Activated CD4-positive, alpha-beta T cell treated with anti-CD3 and anti-CD28 coated beads, Interleukin-2, amount 50 U/mL, for 48 hours (primary cell): Measurements from ENCODE around the gene EHD1.
"Not testable (repeated sequence)": the region's sequence is repeated elsewhere in the genome, so short reads cannot be mapped to it uniquely, and the experiment has no call there.

Experiments
- DNase-seq, 2 experiments: peaks; one replicate each; pipeline ENCODE4 v3.0.0-alpha.2; 2020

The EHD1 gene

GRCh38 chr11:64823568-64824119, 54.8 kb downstream of the EHD1 start:
- no peak for DNase-seq

DNA sequence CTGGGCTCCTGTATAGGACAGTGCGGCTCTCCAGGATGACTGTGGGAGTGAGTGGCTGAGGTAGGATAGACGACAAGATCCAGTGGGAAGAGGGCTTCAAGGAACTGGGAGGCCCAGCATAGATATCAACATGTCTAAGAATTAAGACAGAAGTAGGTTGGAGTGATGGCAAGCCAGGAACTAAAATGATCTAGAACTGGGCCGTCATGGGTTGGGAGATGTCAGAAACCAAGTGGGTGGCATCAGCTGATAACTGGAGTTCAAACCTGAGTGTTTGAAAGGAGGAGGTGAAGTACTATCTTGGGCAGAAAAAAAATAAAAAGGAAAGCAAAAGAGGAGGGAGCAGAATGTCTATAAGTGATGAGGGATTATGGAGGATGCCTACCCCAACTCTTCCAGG, 60.9 kb downstream of the EHD1 start:
- DNase-seq = no peak

DNA sequence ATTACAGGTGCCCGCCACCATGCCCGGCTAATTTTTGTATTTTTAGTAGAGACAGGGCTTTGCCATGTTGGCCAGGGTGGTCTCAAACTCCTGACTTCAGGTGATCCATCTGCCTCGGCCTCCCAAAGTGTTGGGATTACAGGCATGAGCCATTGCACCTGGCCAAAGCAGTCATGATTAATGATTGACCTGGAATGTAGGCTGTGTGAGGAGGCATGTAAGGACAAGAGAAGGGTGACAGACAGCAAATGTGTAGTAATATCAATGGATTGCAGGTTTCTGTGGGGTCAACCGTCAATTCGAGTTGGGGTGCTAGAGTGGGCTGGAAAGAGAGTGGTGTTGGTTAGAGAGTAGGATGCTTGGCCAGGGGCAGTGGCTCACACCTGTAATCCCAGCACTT, 63.0 kb downstream of the EHD1 start:
- DNase-seq = not testable (repeated sequence)

DNA sequence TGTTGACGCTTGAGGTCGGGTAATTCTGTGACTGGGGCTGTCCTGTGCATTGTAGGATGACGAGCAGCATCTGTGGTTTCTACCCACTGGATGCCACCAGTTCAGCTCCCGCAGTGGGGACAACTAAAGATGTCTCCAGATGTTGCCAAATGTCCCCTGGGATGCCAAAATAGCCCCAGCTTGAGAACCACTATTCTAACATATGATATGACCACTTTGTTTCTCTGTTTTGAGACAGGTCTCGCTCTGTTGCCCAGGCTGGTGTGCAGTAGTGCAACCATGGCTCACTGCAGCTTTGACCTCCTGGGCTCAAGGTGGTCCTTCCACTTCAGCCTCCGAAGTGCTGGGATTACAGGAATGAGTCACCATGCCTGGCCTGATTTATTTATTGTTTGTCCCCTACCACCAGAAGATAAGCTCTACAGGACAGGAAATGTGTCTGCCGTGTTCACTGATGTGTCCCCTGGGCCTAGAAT, 63.7 kb downstream of the EHD1 start:
- DNase-seq = no peak

- DNase-seq = no peak
These were observed 64.6 kb downstream of the EHD1 start for GRCh38 chr11:64813826-64814225.

DNA sequence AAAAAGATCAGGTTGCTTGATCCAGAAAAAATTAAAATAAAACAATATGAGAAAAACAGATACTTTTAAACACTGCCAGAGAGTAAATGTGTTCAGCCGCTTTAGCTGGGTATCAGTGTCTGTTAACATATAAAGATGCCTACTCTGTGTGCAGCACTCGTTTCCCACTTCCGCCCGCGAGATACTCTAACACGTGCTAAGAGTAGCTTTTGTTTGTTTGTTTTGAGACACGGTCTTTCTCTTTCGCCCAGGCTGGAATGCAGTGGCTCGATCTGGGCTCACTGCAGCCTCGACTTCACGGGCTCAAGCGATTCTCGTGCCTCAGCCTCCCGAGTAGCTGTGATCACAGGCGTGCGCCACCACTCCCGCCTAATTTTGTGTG, 67.5 kb downstream of the EHD1 start:
- peak in 1 of 2 experiments; percentile 30 for DNase-seq

DNA sequence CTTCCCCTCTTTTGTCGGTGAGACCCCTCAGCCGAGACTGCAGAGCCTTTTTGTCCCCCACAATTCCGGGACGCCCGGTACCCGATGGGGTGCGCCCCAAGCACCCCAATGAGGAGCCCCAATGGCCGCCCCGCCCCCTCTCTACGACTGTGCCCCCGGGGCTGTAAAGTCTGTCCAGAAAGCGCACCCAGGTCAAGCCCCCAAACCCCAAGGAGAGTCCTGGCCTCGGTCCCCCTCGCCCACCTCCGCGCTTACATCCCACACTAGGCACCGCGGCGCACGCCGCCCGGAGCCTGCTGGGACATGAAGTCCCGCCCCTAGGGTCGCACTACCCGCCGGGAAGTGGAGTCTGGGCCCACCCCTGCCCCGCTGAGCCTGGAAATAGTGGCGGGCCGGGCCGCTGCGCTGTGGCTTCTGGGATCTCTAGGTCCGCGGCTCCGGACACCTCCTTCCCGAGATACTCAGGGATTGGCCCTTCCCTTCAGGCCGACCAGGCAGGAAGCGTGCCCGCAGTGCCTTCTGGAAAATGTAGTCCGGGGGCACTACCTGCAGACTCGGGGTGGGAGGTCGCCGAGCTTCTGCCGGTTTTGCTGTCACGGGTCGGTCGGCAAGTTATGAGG, 68.0 kb downstream of the EHD1 start, which contains the start of gene MEN1:
MEN1 (minus strand) TSS at position 281 of the 620 bp plus-strand sequence. CDS start 442 bp downstream, outside the sequence.
- peak; percentile 85 to 89 for DNase-seq

DNA sequence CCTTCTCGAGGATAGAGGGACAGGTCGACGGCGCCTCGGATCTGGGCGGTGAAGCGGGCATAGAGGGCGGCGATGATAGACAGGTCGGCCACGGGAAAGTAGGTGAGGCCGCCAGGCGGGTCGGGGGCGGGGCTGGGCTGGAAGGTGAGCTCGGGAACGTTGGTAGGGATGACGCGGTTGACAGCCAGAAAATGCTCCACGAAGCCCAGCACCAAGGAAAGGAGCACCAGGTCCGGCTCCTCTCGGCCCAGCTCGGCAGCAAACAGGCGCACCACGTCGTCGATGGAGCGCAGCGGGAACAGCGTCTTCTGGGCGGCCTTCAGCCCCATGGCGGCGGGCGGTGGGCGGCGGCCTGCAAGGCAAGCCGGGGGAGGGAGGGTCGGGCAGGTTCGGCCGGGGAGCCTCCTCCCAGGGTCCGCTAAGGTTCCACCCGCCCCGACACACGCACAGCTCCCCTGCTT, 68.6 kb downstream of the EHD1 start:
- peak; percentile 26 to 31 for DNase-seq

DNA sequence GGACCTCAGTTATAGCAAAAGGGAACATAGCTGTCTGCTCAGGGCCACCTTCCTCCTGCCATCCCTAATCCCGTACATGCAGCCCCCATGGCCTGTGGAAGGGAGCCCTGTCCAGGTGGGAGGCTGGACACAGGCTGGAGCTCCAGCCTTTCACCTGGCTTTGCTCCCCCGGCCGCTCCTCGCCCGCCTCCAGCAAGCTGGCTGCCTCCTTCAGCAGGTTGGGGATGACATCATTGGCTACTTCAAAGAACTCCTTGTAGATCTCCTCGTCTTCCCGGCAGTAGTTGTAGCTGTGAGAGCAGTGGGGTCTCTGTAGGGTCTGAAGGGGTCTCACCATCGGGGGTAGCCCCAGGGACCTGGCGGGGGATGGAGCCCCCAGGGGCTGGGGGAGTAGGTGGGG, 72.9 kb downstream of the EHD1 start:
- DNase-seq = no peak

DNA sequence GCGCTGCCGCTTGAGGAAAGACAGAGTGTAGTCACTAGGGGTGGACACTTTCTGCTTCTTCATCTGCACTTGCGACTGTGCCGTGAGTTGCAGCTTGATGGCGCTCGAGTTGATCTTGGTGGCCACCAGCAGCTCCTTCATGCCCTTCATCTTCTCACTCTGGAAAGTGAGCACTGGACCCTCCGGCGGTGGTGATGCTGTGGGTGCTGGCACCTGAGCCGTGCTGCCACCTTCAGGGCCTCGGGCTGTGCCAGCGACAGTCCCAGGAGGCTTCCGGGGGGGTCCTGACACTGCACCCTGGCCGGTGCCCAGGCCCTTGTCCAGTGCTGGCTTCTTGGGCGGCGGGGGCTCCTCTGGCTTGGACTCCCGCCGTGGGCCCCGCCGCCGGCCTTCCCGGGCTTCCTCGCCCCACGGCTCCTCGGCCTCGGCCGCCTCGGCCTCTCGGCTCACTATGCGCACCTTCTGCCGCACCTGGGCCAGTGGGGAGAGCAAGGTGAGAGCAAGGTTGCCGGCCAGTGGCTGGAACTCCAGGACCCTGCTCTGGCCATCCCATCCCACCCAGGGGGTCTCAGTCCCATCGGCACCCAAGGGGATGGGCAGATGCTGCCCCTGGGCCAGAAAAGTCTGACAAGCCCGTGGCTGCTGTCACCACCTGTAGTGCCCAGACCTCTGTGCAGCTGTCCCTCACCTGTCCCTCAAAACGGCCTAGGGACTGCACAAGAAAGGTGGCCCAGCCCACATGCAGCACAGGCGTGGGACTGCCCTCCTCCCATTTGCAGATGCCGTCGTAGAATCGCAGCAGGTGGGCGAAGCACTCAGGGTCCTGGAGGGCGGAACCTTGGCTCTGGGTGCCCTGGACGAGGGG, 73.8 kb downstream of the EHD1 start:
- no peak for DNase-seq

GRCh38 chr11:64803846-64804345, 74.5 kb downstream of the EHD1 start:
- no peak for DNase-seq

- peak; percentile 84 to 86 for DNase-seq
These were observed 75.1 kb downstream of the EHD1 start, which contains the start of gene MAP4K2 for GRCh38 chr11:64803158-64803845. TSS of gene MAP4K2 (minus strand) at chr11:64803214. CDS start at chr11:64803149, 65 bp downstream.

DNA sequence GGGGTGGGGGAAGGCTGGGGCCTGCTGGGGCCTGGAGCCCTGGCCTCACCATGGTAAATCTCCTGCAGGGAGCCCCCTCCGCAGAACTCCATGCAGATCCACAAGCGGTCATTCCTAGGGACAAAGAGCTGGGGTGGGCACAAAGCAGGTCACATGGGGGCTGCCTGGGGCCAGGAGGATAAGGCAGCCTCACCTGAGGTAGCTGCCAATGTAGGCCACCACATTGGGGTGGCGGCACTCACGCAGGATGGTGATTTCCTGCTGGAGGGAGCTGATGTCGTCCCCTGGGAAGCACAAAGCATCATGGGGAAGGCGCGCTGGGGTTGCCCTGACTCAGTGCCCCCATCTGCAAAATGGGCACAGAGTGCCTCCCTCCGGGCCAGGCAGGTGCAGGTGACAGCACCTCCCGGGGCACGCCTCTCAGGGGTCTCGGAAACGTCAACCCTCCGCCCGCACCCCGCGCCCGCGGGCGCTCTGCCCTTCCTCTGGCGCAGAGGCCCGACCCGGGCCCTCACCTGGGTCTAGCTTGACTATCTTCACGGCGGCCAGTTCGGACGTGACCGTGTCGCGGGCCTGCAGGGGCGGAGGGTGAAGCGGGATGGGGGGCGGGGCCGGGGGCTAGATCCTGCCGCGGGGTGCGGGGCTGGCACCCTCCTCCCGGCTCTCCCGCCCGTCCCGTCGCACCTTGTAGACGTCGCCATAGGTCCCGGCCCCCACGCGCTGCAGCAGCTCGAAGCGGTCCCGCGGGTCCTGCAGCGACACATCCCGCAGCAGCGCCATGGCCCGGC, 75.9 kb downstream of the EHD1 start:
- peak; percentile 56 to 66 for DNase-seq
